Smooth muscle cell (in vitro differentiated cells): ENCODE results near the gene NBPF3. TPM values are rescaled to one million over a fixed set of nuclear protein-coding genes. Genes with fewer than 3 reads are reported as not detected.
"Not testable (repeated sequence)": the region's sequence is repeated elsewhere in the genome, so short reads cannot be mapped to it uniquely, and the experiment has no call there.

Experiments used
- DNase-seq: peaks from one replicate; lab custom pipeline; 2025; ENCODE audit not compliant: unreplicated experiment; lab: John Stamatoyannopoulos, UW
- H2AFZ ChIP-seq: fragments of 200-600 bp; sonication (generic); 2 replicates; pipeline ENCODE4 v1.6.0; 2016; ENCODE audit warnings: antibody characterized with exemption, low read depth, mild to moderate bottlenecking
- H3F3A ChIP-seq: fragments of 200-600 bp; sonication (generic); 2 replicates; pipeline ENCODE4 v1.6.0; 2017; ENCODE audit warnings: antibody characterized with exemption, low read depth
- H3K27ac ChIP-seq: fragments of 200-600 bp; sonication (generic); 2 replicates; pipeline ENCODE4 v1.5.1; 2016; ENCODE audit warnings: low read depth, mild to moderate bottlenecking
- H3K27me3 ChIP-seq: fragments of 200-600 bp; sonication (generic); 2 replicates; pipeline ENCODE4 v1.6.1; 2016; ENCODE audit warnings: low read depth, mild to moderate bottlenecking
- H3K36me3 ChIP-seq: fragments of 200-600 bp; sonication (generic); 2 replicates; pipeline ENCODE4 v1.5.1; 2016; ENCODE audit warnings: low read depth
- H3K4me1 ChIP-seq: fragments of 200-600 bp; sonication (generic); 2 replicates; pipeline ENCODE4 v1.5.1; 2016; ENCODE audit warnings: low read depth
- H3K4me2 ChIP-seq: fragments of 200-600 bp; sonication (generic); 2 replicates; pipeline ENCODE4 v1.6.0; 2016; ENCODE audit warnings: mild to moderate bottlenecking
- H3K4me3 ChIP-seq: fragments of 200-600 bp; sonication (generic); 2 replicates; pipeline ENCODE4 v1.5.1; 2016; ENCODE audit warnings: mild to moderate bottlenecking
- H3K79me2 ChIP-seq: fragments of 200-600 bp; sonication (generic); 2 replicates; pipeline ENCODE4 v1.6.0; 2016; ENCODE audit warnings: low read depth, mild to moderate bottlenecking
- H3K9ac ChIP-seq: fragments of 200-600 bp; sonication (generic); 2 replicates; pipeline ENCODE4 v1.6.0; 2016; ENCODE audit warnings: low read depth
- H3K9me3 ChIP-seq: fragments of 200-600 bp; sonication (generic); replicated peaks from 2 replicates; pipeline ENCODE4 v1.5.1; 2016; ENCODE audit warnings: low read depth
- H4K20me1 ChIP-seq: fragments of 200-600 bp; sonication (generic); 2 replicates; pipeline ENCODE4 v1.6.0; 2016; ENCODE audit warnings: low read depth
- WGBS: methylation state at CpG from one replicate; pipeline ENCODE4 v1.1.7; 2016; ENCODE audit warnings: low lambda C conversion rate; 5-methylcytosine and 5-hydroxymethylcytosine counted together
- polyA plus RNA-seq: library from polyadenylated mRNA; unstranded; fragments of >200 nt; fragmentation: Nextera tagmentation; extraction: Ambion mirVana; gene quantifications from 2 replicates; pipeline ENCODE4 v1.2.1, GENCODE V29; 2016
- total RNA-seq: library from RNA; depleted of rRNA; stranded (reverse); fragments of >200 nt; gene quantifications from 2 replicates; pipeline ENCODE4 v1.2.3, GENCODE V29; 2014
- TF ChIP-seq, protein P1 (sequence below): fragments of 200-600 bp; sonication (generic); IDR thresholded peaks from 2 replicates; pipeline ENCODE4 v1.5.1; 2017; ENCODE audit warnings: borderline replicate concordance, mild to moderate bottlenecking, antibody characterized with exemption; ENCODE audit not compliant: insufficient read depth, poor library complexity, severe bottlenecking

NBPF3 gene
- total and polyA plus RNA-seq, 2 experiments from 2014 or later: 7.5 to 11.0 TPM

DNA sequence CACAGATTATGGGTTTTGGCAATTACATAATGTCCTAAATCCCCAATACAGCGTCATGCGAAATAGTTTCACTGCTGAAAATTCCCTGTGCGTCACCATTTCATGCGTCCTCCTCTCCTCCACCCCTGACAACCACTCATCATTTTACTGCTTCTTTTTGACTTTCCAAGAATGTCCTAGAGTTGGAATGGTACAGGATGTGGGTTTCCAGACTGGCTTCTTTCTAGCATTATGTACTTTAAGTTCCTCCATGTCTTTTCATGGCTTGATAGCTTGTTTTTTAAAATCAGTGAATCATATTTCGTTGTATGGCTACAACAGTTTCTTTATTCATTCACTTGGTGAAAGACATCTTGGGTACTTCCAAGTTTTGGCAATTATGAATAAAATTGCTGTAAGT, 7.4 kb downstream of the NBPF3 start:
- H2AFZ ChIP-seq: no peak overlapping the region
- no peaks in the 10 kb centered on the region for H3K27me3 ChIP-seq
- no peak overlapping the region for H3K27ac ChIP-seq
- no peak overlapping the region for H3K9ac ChIP-seq
- 66% methylated on average over 5 of the region's 5 CpGs for WGBS
- H3K4me2 ChIP-seq: no peak overlapping the region
- DNase-seq: no peak
- TF ChIP-seq, protein P1, sequence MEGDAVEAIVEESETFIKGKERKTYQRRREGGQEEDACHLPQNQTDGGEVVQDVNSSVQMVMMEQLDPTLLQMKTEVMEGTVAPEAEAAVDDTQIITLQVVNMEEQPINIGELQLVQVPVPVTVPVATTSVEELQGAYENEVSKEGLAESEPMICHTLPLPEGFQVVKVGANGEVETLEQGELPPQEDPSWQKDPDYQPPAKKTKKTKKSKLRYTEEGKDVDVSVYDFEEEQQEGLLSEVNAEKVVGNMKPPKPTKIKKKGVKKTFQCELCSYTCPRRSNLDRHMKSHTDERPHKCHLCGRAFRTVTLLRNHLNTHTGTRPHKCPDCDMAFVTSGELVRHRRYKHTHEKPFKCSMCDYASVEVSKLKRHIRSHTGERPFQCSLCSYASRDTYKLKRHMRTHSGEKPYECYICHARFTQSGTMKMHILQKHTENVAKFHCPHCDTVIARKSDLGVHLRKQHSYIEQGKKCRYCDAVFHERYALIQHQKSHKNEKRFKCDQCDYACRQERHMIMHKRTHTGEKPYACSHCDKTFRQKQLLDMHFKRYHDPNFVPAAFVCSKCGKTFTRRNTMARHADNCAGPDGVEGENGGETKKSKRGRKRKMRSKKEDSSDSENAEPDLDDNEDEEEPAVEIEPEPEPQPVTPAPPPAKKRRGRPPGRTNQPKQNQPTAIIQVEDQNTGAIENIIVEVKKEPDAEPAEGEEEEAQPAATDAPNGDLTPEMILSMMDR: no peak
- H3K4me1 ChIP-seq: no peaks in the 10 kb centered on the region
- peaks cover 42% of the 10 kb centered on the region for H4K20me1 ChIP-seq
- H3K9me3 ChIP-seq: no peaks in the 10 kb centered on the region
- peaks cover 5% of the 10 kb centered on the region for H3K79me2 ChIP-seq
- no peaks in the 10 kb centered on the region for H3F3A ChIP-seq
- no peak overlapping the region for H3K4me3 ChIP-seq
- no peaks in the 10 kb centered on the region for H3K36me3 ChIP-seq

DNA sequence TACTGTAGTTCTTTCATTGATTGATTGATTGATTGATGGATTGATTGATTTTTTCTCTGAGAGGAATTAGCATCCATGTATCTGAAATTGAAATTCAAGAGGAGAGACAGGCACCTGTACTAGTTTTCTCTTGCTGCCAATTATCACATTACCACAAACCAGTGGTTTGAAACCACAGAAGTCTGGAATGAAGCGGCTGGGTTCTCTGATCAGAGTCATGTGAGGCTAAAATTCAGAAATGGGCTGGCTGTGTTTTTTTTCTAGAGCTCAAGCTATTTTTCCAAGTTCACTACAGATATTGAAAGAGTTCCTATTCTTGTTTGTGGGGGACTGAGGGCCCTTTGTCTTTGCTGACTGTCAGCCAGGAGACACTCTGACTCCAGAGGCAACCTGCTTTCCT, 10.0 kb downstream of the NBPF3 start:
- H3K9ac ChIP-seq: no peak overlapping the region
- H4K20me1 ChIP-seq: peaks cover 34% of the 10 kb centered on the region
- H3K36me3 ChIP-seq: no peaks in the 10 kb centered on the region
- H3F3A ChIP-seq: peaks cover 3% of the 10 kb centered on the region
- no peak overlapping the region for H3K4me2 ChIP-seq
- no peak overlapping the region for H3K4me3 ChIP-seq
- no peaks in the 10 kb centered on the region for H3K27me3 ChIP-seq
- H3K79me2 ChIP-seq: peaks cover under 1% of the 10 kb centered on the region
- H3K4me1 ChIP-seq: no peaks in the 10 kb centered on the region
- no peak overlapping the region for H2AFZ ChIP-seq
- H3K27ac ChIP-seq: no peak overlapping the region
- TF ChIP-seq, protein P1: no peak
- no peak for DNase-seq
- 76% methylated on average over 1 of the region's 1 CpG for WGBS
- no peaks in the 10 kb centered on the region for H3K9me3 ChIP-seq

DNA sequence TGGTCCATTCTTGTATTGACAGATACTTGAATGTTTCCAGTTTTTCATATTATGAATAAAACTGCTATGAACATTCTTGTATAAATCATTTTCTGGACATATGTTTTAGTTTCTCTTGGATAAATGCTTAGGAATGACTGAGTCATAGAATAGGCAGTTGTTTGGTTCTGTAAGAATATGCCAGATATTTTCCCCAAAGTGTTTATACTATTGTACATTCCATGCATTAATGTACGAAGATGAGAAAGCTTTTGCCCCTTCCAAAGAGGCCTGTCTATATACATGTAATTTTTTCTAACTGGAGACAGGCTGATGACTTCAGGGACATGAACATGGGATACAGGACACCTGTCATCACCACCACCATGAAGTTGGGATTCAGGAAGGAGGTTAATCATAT, 11.3 kb downstream of the NBPF3 start:
- Histone ChIP-seq H3K4me2 (no peak overlapping the region), H2AFZ (no peak overlapping the region), H3K9me3 (no peaks in the 10 kb centered on the region), H3K4me1 (no peaks in the 10 kb centered on the region), H3K36me3 (no peaks in the 10 kb centered on the region), H4K20me1 (peaks cover 31% of the 10 kb centered on the region), H3K9ac (no peak overlapping the region), H3K27ac (peak overlapping the region; percentile 17), H3K4me3 (no peak overlapping the region), H3K79me2 (no peaks in the 10 kb centered on the region), H3K27me3 (no peaks in the 10 kb centered on the region), H3F3A (peaks cover 3% of the 10 kb centered on the region)
- DNase-seq: no peak
- TF ChIP-seq, protein P1: no peak
- WGBS: 3% methylated on average over 1 of the region's 1 CpG

DNA sequence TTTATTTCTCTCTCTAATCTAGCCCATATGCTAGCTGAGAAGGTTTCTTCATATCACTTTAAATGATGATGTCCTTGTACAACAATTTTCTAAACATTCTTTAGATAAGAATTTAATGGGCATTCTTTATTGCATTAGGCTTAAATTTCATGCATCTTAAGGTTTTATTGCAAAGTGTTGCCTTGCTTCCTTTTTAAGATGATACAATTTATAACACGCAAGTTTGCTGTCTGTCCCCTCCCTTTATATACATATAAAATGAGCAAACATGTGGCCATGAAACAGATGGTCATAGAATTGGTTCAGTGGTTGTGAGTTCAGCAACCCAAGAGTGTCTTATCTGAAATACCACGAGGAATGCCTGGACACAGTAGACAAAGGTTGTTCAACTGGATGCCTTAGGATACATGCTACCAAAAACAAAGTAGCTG, 12.1 kb downstream of the NBPF3 start:
- H3K27me3 ChIP-seq: no peaks in the 10 kb centered on the region
- H3K79me2 ChIP-seq: no peaks in the 10 kb centered on the region
- H4K20me1 ChIP-seq: peaks cover 31% of the 10 kb centered on the region
- peak overlapping the region; percentile 17 for H3K27ac ChIP-seq
- H3K9ac ChIP-seq: no peak overlapping the region
- 52% methylated on average over 2 of the region's 2 CpGs for WGBS
- H3K4me2 ChIP-seq: peak overlapping the region; percentile 15
- H3K9me3 ChIP-seq: no peaks in the 10 kb centered on the region
- TF ChIP-seq, protein P1: no peak
- H3F3A ChIP-seq: peaks cover 3% of the 10 kb centered on the region
- H3K36me3 ChIP-seq: no peaks in the 10 kb centered on the region
- H3K4me1 ChIP-seq: no peaks in the 10 kb centered on the region
- H2AFZ ChIP-seq: no peak overlapping the region
- H3K4me3 ChIP-seq: no peak overlapping the region
- DNase-seq: no peak

DNA sequence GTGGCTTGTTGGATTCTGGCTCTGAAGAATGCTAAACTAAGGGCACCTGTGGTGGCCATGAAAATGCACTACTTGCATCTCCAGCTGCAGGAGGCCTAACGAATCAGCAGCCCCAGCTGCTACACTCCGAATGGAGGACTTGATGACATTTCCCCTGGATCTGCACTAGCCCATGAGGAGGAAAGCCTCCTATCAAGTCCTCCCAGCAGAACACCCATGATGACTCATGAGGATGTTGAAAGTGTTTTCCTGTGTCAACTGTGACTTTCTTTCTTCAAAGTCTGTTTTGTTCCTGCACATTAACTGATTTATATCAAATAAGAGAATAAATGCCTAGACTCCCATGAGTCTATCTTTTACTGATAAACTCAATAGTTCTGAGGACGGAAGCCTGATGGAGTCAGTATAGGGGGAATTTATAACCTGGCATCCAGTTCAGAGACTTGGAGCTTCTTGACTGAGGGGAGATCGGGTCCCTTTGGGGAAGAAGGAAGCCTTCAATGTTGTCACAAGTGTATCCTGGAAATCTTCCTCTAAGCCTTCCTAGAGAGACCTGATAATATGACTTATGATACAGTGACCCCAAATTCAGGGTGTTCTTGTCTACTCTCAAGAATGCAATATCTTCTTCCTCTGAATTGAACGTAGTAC, 14.2 kb downstream of the NBPF3 start:
- not testable (repeated sequence) for H3K4me3 ChIP-seq, H3K9me3 ChIP-seq, H2AFZ ChIP-seq, H3K4me1 ChIP-seq, H3K27ac ChIP-seq, H3K79me2 ChIP-seq, H3K27me3 ChIP-seq, DNase-seq, H3K9ac ChIP-seq, H3F3A ChIP-seq, H3K36me3 ChIP-seq
- Histone ChIP-seq H4K20me1 (peaks cover 26% of the 10 kb centered on the region), H3K4me2 (peak overlapping the region; percentile 57)
- 54% methylated on average over 5 of the region's 5 CpGs for WGBS
